Gastroesophageal sphincter (tissue), 3 donors: ENCODE data around the gene WBP4.

ENCODE experiments used
- CTCF ChIP-seq, 4 experiments: fragments of 200-600 bp in 2 of 4; fragments of 450-650 bp in 2 of 4; sonication (generic) in 1 of 4; IDR thresholded peaks; one replicate each; pipeline ENCODE4 v1.5.1; 2017 to 2019; ENCODE audit warnings: antibody characterized with exemption in 4 of 4, mild to moderate bottlenecking in 2 of 4, moderate library complexity in 2 of 4
- POLR2A ChIP-seq, 2 donors: fragments of 450-650 bp; IDR thresholded peaks; one replicate each; pipeline ENCODE4 v1.6.1; 2017; ENCODE audit warnings: antibody characterized with exemption in 2 of 2, mild to moderate bottlenecking in 2 of 2, moderate library complexity in 1 of 2

GRCh38 chr13:41107104-41107571 is 45.8 kb downstream of the WBP4 start:
- no peak for TF ChIP-seq CTCF (IDR thresholded peaks at IDR 0.05)
- TF ChIP-seq POLR2A (IDR thresholded peaks at IDR 0.05): no peak
